Measurements from ENCODE around the gene ATXN2L. TPM values are rescaled to one million over a fixed set of nuclear protein-coding genes. Genes with fewer than 3 reads are reported as not detected.

The ATXN2L gene
- total RNA-seq, 2 donors from 2014 or later, result 79.9 to 84.3 TPM

DNA sequence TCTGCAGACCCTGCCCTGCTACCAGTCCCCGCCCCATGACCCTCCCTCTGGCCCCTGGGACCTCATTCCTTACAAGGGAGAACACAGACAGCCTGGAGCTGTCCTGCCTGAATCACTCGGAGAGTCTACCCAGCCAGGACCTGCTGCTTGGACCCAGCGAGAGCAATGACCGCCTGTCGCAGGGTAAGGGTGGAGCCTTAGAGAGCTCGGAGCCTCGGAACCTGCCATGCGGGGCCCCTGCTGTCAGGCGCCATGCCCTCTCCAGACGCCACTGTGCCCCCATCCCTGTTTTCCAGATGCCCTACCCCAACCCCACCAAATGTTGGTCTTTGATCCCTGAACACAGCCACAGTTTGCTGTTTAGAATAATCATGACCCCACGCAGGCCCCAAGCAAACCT, 46.4 kb downstream of the ATXN2L start:
- H3K36me3 ChIP-seq, result peaks cover 42% of the 10 kb centered on the region
- TF ChIP-seq, protein P1, sequence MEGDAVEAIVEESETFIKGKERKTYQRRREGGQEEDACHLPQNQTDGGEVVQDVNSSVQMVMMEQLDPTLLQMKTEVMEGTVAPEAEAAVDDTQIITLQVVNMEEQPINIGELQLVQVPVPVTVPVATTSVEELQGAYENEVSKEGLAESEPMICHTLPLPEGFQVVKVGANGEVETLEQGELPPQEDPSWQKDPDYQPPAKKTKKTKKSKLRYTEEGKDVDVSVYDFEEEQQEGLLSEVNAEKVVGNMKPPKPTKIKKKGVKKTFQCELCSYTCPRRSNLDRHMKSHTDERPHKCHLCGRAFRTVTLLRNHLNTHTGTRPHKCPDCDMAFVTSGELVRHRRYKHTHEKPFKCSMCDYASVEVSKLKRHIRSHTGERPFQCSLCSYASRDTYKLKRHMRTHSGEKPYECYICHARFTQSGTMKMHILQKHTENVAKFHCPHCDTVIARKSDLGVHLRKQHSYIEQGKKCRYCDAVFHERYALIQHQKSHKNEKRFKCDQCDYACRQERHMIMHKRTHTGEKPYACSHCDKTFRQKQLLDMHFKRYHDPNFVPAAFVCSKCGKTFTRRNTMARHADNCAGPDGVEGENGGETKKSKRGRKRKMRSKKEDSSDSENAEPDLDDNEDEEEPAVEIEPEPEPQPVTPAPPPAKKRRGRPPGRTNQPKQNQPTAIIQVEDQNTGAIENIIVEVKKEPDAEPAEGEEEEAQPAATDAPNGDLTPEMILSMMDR (IDR thresholded peaks at IDR 0.05), result no peak
- no peak overlapping the region for H3K4me3 ChIP-seq
- peaks cover 7 to 15% of the 10 kb centered on the region in 2 donors for H3K4me1 ChIP-seq (ENCODE audit: control insufficient read depth in 1 of 2, low read depth in 2 of 2)
- ATAC-seq (ENCODE audit: insufficient number of reproducible peaks, low FRiP score, low read depth) (no peak), DNase-seq (ENCODE audit: low spot score) (no peak)
- H3K9me3 ChIP-seq, result no peaks in the 10 kb centered on the region
- H3K27me3 ChIP-seq (replicated peaks; ENCODE audit: insufficient read depth), result no peaks in the 10 kb centered on the region
- no peak overlapping the region for H3K27ac ChIP-seq

DNA sequence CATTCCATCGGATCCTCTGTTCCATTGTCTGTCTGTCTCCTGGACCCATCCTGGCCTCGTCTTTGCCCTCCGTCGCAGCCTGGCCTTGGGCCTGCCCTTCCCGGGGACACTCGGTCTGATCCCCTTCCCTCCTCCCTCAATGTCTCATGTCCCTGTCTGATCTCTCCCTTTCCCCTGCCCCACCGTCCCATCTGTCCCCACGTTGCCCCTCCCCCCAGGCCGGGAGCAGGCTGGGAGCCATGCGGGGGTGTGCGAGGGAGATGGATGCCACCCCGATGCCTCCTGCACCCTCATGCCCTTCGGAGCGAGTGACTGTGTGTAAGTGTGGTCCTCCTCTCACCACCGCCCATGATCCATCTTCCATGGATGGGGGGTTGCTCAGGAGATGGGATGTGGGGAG, 50.2 kb downstream of the ATXN2L start:
- peaks cover 45% of the 10 kb centered on the region for H3K36me3 ChIP-seq
- H3K4me3 ChIP-seq, result no peak overlapping the region

DNA sequence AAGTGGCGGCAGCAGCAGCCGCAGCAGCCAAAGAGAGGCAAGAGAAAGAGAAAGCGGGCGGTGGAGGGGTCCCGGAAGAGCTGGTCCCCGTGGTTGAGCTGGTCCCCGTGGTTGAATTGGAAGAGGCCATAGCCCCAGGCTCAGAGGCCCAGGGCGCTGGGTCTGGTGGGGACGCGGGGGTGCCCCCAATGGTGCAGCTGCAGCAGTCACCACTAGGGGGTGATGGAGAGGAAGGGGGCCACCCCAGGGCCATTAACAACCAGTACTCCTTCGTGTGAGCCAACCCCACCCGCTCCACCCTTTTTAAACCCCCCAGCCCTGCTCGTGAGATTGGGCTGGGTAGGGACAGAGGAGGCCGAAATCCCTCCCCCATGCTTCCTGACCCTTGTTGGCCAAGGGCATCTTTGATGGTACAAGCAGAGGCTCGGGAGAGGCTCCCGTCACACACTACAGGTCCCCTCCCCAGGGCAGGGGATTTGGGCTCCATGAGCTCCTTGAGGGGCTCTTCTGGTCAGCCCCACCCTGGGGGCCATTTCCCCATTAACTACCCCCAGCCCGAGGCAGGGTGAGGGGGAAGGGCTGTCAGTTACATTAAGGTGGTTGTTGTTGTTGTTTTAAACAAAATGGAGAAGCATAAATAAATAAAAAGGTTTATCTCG, 50.9 kb downstream of the ATXN2L start:
- Histone ChIP-seq H3K27ac (no peak overlapping the region), H3K27me3 (replicated peaks; ENCODE audit: insufficient read depth) (no peaks in the 10 kb centered on the region), H3K9me3 (no peaks in the 10 kb centered on the region), H3K36me3 (peaks cover 41% of the 10 kb centered on the region), H3K4me1 (ENCODE audit: control insufficient read depth in 1 of 2, low read depth in 2 of 2) (no peaks in the 10 kb centered on the region), H3K4me3 (no peak overlapping the region)
- TF ChIP-seq, protein P1 (IDR thresholded peaks at IDR 0.05), result peak; percentile 59
- no peak for ATAC-seq (ENCODE audit: insufficient number of reproducible peaks, low FRiP score, low read depth)
- DNase-seq (ENCODE audit: low spot score), result no peak

More for the DNA sequence above, 50.2 kb downstream of the ATXN2L start:
- TF ChIP-seq, protein P1 (IDR thresholded peaks at IDR 0.05), result no peak
- H3K27me3 ChIP-seq (replicated peaks; ENCODE audit: insufficient read depth), result no peaks in the 10 kb centered on the region
- ATAC-seq (ENCODE audit: insufficient number of reproducible peaks, low FRiP score, low read depth) (no peak), DNase-seq (ENCODE audit: low spot score) (no peak)
- H3K4me1 ChIP-seq (ENCODE audit: control insufficient read depth in 1 of 2, low read depth in 2 of 2), result no peaks in the 10 kb centered on the region
- H3K27ac ChIP-seq, result no peak overlapping the region
- H3K9me3 ChIP-seq, result no peaks in the 10 kb centered on the region

DNA sequence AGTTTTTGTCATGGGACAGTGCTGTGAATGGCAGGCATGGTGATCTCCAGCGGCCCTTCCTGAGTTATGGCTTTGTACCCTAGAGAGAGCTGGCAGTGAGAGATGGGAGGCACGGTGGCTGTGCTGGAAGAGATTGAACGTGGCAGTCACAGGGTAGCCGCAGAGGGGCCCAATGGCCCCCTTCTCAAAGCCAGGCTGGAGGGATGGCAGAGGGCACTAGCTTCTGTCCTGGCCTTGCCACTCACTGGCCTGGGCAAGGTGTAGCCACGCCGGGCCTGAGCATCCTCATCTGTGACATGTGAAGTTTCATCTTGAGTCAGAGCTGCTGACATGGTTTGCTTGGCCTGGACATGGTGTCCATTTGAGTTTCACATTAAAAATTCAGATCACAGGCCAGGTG, 51.6 kb downstream of the ATXN2L start:
- Histone ChIP-seq H3K9me3 (no peaks in the 10 kb centered on the region), H3K36me3 (peaks cover 34% of the 10 kb centered on the region), H3K4me3 (no peak overlapping the region), H3K4me1 (ENCODE audit: control insufficient read depth in 1 of 2, low read depth in 2 of 2) (peaks cover 3 to 6% of the 10 kb centered on the region in 2 donors), H3K27me3 (replicated peaks; ENCODE audit: insufficient read depth) (no peaks in the 10 kb centered on the region), H3K27ac (no peak overlapping the region)
- ATAC-seq (ENCODE audit: insufficient number of reproducible peaks, low FRiP score, low read depth) (no peak), DNase-seq (ENCODE audit: low spot score) (no peak)
- TF ChIP-seq, protein P1 (IDR thresholded peaks at IDR 0.05), result no peak

DNA sequence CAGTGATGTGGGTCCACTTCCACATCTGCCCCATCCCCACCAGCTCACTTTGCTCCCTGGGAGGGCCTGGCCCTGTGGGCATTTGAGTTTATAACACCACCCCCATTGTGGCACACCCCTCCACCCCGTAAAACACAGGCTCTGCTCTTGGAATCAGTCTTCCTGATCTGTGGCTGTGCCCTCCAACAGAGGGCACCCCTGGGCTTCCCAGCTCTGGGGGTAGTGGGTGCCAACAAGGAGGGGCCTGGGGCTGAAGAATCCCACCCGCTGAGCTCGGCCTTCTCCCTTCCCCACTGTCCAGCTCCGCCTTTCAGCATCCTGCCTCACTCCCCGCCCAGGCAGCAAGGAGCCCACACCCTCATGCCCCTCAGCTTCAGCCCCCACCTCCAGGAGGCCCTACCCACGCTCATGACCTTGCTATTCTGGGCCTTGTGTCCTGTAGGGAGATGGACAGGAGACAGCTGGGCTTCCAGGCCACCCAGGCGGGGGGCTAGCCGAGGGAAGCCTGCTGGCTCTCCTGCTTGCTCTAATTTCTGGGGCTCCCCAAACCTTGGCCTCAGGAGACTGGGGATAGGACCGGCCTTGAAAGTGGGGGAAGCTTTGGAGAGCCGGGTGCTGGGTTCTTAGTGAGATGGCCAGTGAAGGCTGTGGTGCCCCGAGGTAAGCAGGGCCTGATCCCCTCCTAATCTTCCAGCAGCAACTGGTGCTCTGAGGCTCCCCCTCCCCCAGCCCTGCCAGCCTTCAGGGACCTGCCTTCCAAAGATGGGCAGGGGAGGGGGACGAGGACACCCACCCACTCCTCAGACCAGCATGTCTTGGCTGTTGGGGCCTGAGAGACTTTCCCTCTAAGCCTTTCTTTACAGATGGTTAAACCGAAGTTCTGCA, 52.6 kb downstream of the ATXN2L start:
- H3K27ac ChIP-seq, result no peak overlapping the region
- ATAC-seq (ENCODE audit: insufficient number of reproducible peaks, low FRiP score, low read depth) (no peak), DNase-seq (ENCODE audit: low spot score) (no peak)
- H3K4me3 ChIP-seq, result no peak overlapping the region
- H3K27me3 ChIP-seq (replicated peaks; ENCODE audit: insufficient read depth), result no peaks in the 10 kb centered on the region
- TF ChIP-seq, protein P1 (IDR thresholded peaks at IDR 0.05), result no peak
- H3K4me1 ChIP-seq (ENCODE audit: control insufficient read depth in 1 of 2, low read depth in 2 of 2), result peaks cover 7 to 12% of the 10 kb centered on the region in 2 donors
- H3K9me3 ChIP-seq, result no peaks in the 10 kb centered on the region
- H3K36me3 ChIP-seq, result peaks cover 25% of the 10 kb centered on the region
